IPS-NIHi11 (cell line): Measurements from ENCODE around the gene SLF1.
"Not testable (repeated sequence)": the region's sequence is repeated elsewhere in the genome, so short reads cannot be mapped to it uniquely, and the experiment has no call there.

Experiments used
- DNase-seq: peaks from one replicate; pipeline ENCODE4 v3.0.0; 2012; ENCODE audit warnings: mixed read lengths, low spot score

SLF1 gene

GRCh38 chr5:94618493-94619328 is at the start of gene SLF1, which contains the start of gene KIAA0825:
TSS of gene SLF1 (plus strand) at chr5:94618669. CDS start at chr5:94628811, 10,142 bp downstream.
TSS of gene KIAA0825 (minus strand) at chr5:94618604. CDS start at chr5:94537126, 81,478 bp downstream.
- DNase-seq = peak; percentile 89

- no peak for DNase-seq
Measured at GRCh38 chr5:94571415-94571814, 47.1 kb upstream of the SLF1 start.

- DNase-seq = not testable (repeated sequence)
Measured at GRCh38 chr5:94573349-94573748, 45.1 kb upstream of the SLF1 start.

DNA sequence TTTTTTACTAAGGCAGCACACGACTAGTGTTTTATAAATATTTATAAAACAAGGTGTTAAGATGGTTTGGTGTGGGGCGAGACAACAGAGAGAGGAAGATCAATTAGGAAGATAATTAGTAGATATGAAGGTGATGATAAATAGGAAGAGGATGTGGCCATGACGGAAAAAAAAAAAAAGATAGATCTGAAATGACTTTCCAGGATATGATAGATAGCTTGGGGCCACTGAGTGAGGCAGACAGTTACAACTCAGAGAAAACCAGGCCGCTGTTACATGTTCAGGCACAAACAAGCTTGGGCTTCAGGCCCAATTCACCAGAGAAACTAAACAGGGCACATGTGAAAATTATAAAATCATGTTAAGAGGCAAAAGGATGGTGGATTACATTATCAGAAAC is 43.3 kb upstream of the SLF1 start:
- DNase-seq = no peak

DNA sequence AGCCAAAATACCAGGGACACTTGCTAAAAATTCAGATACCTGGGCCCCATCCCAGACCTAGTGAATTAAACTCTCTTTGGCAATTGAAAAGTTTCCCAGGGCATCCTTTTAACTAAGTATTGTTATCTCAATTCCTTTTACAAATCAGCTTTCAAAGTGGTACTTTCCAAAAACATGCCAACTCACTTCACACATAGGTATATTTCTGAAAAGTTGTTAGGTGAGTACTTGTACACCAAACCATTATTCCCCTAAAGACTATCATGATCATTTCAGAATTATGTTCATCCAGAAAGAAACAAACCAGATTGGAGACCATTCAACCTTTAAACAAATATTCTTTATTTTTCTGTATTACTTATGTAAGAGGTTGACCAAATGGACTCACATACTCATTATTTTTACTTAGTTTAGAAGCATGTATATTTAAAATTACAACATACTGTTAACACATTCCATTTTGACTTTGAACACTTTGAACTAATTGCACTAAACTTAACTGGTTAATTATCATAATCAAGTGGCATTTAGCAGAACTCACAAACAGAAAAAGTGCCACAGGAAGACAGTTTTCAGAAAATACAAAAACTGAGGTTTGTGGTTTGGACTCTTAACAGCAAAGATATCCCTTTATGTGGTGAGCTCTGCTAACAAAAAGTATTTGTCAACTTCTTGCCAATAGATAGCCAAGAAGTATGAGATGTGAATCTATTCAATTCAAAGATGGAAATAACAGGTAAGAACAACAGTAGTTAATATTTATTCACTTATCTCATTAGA is 40.8 kb upstream of the SLF1 start:
- DNase-seq = no peak

GRCh38 chr5:94595281-94595840 is 23.1 kb upstream of the SLF1 start:
- no peak for DNase-seq

GRCh38 chr5:94613583-94613982 is 4.9 kb upstream of the SLF1 start:
- DNase-seq = peak; percentile 24

DNA sequence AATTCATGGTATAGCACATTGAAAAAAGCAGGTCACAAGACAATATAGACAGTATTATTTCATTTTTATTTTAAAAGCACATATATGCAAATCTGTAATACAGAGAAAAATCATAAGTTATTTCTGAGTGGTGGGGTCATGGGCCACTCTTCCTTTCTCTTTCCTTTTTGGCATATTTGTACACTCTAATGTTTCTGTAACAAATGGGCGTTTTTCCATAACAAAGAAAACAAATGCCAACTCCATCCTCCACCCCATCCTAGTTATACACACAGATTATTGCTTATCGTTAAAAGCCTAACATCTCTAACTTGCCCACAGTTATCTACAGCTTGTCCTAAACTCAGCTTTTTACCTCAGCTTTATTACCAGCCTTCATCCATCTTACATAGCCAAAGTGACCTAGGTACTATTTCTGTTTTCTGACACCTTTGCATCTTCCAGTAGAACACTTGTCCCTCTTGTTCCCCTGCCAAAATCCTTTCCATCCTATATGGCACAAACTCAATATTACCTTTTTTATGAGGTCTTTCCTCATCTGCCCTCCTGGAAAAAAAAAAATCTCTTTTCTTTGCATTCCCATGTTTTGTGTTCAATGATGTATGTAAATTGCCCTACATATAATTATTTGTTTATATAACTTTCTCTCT is 4.2 kb upstream of the SLF1 start:
- no peak for DNase-seq

DNA sequence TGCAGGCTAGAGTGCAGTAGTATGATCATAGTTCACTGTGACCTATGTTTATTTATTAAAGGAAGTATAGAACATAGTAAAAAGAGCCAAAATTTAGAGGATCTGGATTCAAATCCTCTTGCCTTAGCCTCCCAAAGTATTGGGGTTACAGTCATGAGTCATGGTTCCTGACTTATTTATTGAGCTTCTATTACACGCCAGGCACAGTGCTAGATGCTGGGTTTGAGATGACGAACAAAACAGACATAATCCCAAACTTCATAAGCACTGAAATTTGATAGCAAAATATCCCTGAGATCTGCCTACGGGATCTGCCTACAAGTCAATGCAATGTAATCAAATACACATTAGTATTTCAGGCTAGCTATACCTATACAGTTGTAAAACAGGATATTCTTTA is 2.6 kb upstream of the SLF1 start:
- DNase-seq = no peak

DNA sequence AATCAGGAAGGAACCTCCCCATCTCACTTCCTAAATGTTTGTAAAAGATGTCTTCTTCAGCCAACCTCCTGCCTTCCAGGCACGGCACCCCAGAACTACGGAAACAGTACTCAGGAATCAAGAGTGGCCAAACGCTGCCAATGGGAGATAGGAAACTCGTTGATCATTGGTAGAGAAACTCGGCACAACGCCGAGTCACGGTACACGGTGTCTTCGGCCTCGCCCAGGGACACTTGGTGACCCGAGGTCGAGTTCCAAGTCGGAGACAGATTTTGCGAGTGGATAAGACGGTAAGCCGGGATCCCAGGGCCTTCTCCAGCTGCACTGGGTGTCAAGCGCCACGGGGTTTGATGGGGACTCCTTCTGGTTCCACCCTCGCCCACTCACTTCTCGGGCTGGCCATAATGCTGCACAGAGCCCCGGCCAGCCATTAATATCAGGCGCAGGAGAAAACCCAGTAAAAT is 408 bp upstream of the SLF1 start:
- DNase-seq = peak; percentile 33

DNA sequence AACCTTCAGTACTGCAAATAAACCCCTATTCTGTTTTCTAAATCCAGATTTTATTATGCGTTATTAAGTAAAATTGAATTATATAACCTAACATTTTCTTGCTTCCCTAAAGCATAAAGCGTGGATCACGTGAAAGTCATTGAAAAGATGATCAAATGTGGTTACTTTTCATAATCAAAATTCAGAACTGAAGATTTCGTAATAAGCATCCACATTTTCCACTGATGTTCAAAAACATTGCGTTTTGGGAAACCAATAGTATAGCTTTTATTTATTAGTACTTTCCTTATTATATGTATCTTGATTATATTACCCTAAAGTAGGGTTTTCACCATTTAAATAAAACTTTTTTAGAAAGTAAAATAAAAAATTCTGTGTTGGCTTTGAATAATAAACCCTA is 1.8 kb downstream of the SLF1 start:
- no peak for DNase-seq

DNA sequence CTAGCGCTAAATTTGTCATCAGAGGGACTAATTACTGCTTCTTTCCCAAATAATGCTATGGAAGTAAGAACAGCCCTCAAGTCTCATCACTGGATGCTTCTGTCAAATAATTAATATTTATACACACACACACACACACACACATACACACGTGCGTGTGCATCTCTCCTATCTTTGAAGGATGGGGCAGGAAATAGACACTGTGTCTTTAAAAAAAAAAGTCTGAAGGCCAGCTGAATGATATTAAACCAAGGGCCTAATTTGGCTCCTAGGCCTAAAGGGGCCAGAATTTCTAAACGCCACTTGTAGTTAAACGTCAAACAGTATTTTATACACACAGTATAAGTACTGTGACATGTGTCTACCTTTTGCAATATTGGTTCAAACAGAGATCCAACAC is 3.3 kb downstream of the SLF1 start:
- DNase-seq = no peak

GRCh38 chr5:94623011-94623410 is 4.5 kb downstream of the SLF1 start:
- DNase-seq = no peak

GRCh38 chr5:94623877-94624276 is 5.4 kb downstream of the SLF1 start:
- DNase-seq = no peak

DNA sequence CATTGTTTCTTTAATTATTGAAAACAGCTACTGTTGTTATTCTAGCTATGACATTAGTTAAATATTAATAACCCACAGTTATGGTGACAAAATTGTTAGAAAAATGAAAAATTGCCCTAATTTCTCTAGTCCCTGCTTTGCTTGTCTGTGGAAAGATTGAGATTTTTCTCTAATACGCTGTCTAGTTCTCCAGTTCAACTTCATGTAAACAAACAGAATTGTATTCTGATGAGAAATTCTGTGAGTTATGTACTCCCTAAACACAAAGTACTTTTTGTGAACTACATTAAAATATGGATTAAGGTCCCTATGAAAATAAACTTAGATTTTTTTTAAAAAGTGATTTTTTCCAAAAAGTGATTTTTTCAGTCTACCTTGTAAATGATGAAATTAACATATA is 8.7 kb downstream of the SLF1 start:
- no peak for DNase-seq

DNA sequence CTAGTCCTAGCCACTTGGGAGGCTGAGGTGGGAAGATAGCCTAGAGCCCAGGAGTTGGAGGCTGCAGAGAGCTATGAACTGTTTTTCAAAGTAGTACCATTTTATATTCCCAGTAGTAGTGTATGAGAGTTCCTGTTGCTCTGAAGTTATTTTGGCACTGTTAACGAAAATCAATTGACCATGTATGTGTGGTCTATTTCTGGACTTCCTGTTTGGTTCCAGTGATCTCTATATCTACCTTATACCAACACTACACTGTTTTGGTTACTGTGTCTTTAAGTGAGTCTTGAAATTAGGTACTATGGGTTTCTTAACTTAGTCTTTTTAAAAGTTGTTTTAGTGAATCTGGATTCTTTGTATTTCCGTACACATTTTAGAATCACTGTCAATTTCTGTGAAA is 13.6 kb downstream of the SLF1 start:
- no peak for DNase-seq

- no peak for DNase-seq
Measured at GRCh38 chr5:94640176-94640575, 21.7 kb downstream of the SLF1 start.

- no peak for DNase-seq
Measured at GRCh38 chr5:94645053-94645452, 26.6 kb downstream of the SLF1 start.

DNA sequence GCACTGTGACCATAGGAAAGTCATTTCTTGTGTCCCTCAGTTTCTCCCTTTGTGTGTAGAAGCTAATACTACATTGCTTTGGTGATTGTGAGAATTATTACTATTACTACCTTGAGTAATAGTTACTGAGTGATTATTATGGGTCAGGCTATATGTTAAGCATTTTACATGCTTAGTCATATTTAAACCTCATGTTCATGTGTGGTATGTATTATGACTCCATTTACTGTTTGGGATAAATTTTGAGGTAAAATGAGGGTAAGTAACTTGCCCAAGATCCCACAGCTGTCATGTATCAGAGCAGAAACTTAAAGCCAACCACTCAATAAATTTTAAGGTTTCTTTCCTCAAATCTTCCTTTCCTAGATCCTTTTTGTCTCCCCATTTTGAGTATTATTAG is 28.3 kb downstream of the SLF1 start:
- no peak for DNase-seq

DNA sequence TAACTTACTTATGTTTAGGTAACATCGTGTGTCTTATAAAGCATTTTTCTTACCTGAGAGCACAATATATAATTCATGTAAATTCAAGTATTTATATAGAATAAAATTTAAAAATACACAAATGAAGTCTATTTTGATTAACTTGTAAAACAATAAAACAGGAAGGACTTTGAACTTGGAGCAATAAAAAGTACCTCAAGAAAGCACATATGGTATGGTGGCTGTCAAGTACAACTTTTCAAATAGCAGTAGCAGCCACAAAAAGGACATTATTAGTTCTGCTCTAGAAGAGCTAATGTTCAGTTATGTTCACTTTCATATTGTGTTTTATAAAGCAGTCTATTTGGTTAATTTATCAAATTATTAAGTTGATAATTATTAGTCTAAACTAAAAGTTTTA is 31.4 kb downstream of the SLF1 start:
- DNase-seq = no peak

GRCh38 chr5:94658272-94658671 is 39.8 kb downstream of the SLF1 start:
- no peak for DNase-seq

GRCh38 chr5:94660506-94660905 is 42.0 kb downstream of the SLF1 start:
- DNase-seq = no peak
